Stomach (tissue), 9 donors: ENCODE measurements around the gene COL8A2. TPM values are rescaled to one million over a fixed set of nuclear protein-coding genes. Genes with fewer than 3 reads are reported as not detected.

Experiments
- DNase-seq, 2 donors: peaks; one replicate each; pipeline versions ENCODE4 v3.0.0 to v3.0.0-alpha.2; 2013 to 2019
- H3K27ac ChIP-seq, 5 donors: fragments of 200-600 bp in 4 of 5; sonication (generic) in 4 of 5; one replicate each; pipeline ENCODE4 v1.5.1; 2013 to 2019; ENCODE audit warnings: mild to moderate bottlenecking in 1 of 5, moderate library complexity in 1 of 5
- H3K27me3 ChIP-seq, 3 donors: fragments of 200-600 bp; sonication (generic); one replicate each; pipeline ENCODE4 v1.5.1; 2017 to 2019; ENCODE audit warnings: mixed run types in 1 of 3
- H3K36me3 ChIP-seq, 4 donors: fragments of 200-600 bp; sonication (generic); 1 replicate in 3 of 4; 2 replicates in 1 of 4; pipeline ENCODE4 v1.5.1; 2016 to 2019
- H3K4me1 ChIP-seq, 4 donors: fragments of 200-600 bp; sonication (generic); one replicate each; pipeline ENCODE4 v1.5.1; 2016 to 2019
- H3K4me3 ChIP-seq, 4 donors: fragments of 200-600 bp; sonication (generic) in 3 of 4; one replicate each; pipeline ENCODE4 v1.5.1; 2016 to 2019; ENCODE audit warnings: mild to moderate bottlenecking in 1 of 4
- H3K9me3 ChIP-seq, 4 donors: fragments of 200-600 bp; sonication (generic); one replicate each; pipeline ENCODE4 v1.5.1; 2016 to 2019
- CTCF ChIP-seq, 7 experiments: fragments of 450-650 bp in 4 of 7; fragments of 200-600 bp in 3 of 7; sonication (generic) in 3 of 7; IDR thresholded peaks; one replicate each; pipeline ENCODE4 v1.5.1; 2016 to 2019; ENCODE audit warnings: antibody characterized with exemption in 7 of 7, control low read depth in 2 of 7, mild to moderate bottlenecking in 1 of 7
- EP300 ChIP-seq: sonication (generic); formaldehyde crosslinking; IDR thresholded peaks from one replicate; pipeline ENCODE4 v1.6.1; 2017; ENCODE audit warnings: antibody characterized with exemption
- POLR2A ChIP-seq, 4 donors: fragments of 450-650 bp; IDR thresholded peaks; one replicate each; pipeline ENCODE4 v1.6.1; 2016; ENCODE audit warnings: antibody characterized with exemption in 4 of 4, control low read depth in 2 of 4, mild to moderate bottlenecking in 1 of 4, moderate library complexity in 1 of 4
- POLR2AphosphoS5 ChIP-seq, 3 donors: sonication (generic); formaldehyde crosslinking; IDR thresholded peaks; one replicate each; pipeline ENCODE4 v1.6.1; 2016; ENCODE audit warnings: antibody characterized with exemption in 3 of 3
- WGBS, 5 donors: extraction: QIAGEN DNeasy Blood & Tissue Kit in 3 of 5; methylation state at CpG; one replicate each; pipeline versions ENCODE4 v1.1.5 to v1.1.7; 2013 to 2018; 5-methylcytosine and 5-hydroxymethylcytosine counted together
- intact Hi-C: fragments of 100-400 bp; cut with DNase I; formaldehyde crosslinking; loops from one replicate; pipeline ENCODE4 v1.15.1; 2023; ENCODE audit warnings: low total_unique reads
- polyA plus RNA-seq, 3 donors: library from polyadenylated mRNA; stranded (reverse); fragments of 200-250 nt; gene quantifications; one replicate each; pipeline ENCODE4 v1.2.3, GENCODE V29; 2013
- total RNA-seq, 5 donors: library from RNA; depleted of rRNA; stranded (reverse); fragments of >200 nt; gene quantifications; one replicate each; pipeline versions ENCODE4 v1.1.0 to v1.2.3, GENCODE V29; 2014 to 2016
- donor health status: healthy with polysubstance abuse.
- donor health status: Bipolar disorder and iron deficiency.
- donor health status: healthy.

Gene COL8A2
- total and polyA plus RNA-seq, 8 donors, result 0.92 to 19.2 (median 4.3) TPM

GRCh38 chr1:36083219-36083618, 41.8 kb downstream of the COL8A2 start:
- 86 to 92% (median 87%) methylated on average over 13 of the region's 13 CpGs for WGBS, 5 donors
- Histone ChIP-seq H3K27me3 (peaks cover 0 to 33% (median 6%) of the 10 kb centered on the region in 3 donors), H3K4me1 (peaks cover 14 to 23% (median 17%) of the 10 kb centered on the region in 4 donors), H3K36me3 (no peaks in the 10 kb centered on the region), H3K9me3 (no peaks in the 10 kb centered on the region), H3K27ac (no peak overlapping the region), H3K4me3 (no peak overlapping the region)
- intact Hi-C loops, result no loop called here
- TF ChIP-seq CTCF (IDR thresholded peaks at IDR 0.05), result no peak
- TF ChIP-seq POLR2A (IDR thresholded peaks at IDR 0.05), result no peak
- TF ChIP-seq POLR2AphosphoS5 (IDR thresholded peaks at IDR 0.05), result no peak
- no peak for TF ChIP-seq EP300
- DNase-seq, result no peak

GRCh38 chr1:36081926-36082485, 43.0 kb downstream of the COL8A2 start:
- intact Hi-C loops, result no loop called here
- WGBS, 5 donors, result 63 to 73% (median 71%) methylated on average over 3 of the region's 3 CpGs
- H3K27ac ChIP-seq, result no peak overlapping the region
- no peaks in the 10 kb centered on the region for H3K36me3 ChIP-seq
- TF ChIP-seq CTCF (IDR thresholded peaks at IDR 0.05), result no peak
- TF ChIP-seq POLR2A (IDR thresholded peaks at IDR 0.05), result no peak
- no peak for TF ChIP-seq POLR2AphosphoS5 (IDR thresholded peaks at IDR 0.05)
- TF ChIP-seq EP300, result no peak
- no peak overlapping the region for H3K4me3 ChIP-seq
- peaks cover 0 to 33% (median 6%) of the 10 kb centered on the region in 3 donors for H3K27me3 ChIP-seq
- no peaks in the 10 kb centered on the region for H3K9me3 ChIP-seq
- DNase-seq, result no peak
- peaks cover 12 to 17% (median 13%) of the 10 kb centered on the region in 4 donors for H3K4me1 ChIP-seq

- no peaks in the 10 kb centered on the region for H3K36me3 ChIP-seq
- H3K4me1 ChIP-seq, result peaks cover 12 to 17% (median 13%) of the 10 kb centered on the region in 4 donors
- peaks cover 0 to 27% (median 6%) of the 10 kb centered on the region in 3 donors for H3K27me3 ChIP-seq
- intact Hi-C loops, result no loop called here
- WGBS, 5 donors, result 83 to 91% (median 86%) methylated on average over 6 of the region's 6 CpGs
- H3K9me3 ChIP-seq, result no peaks in the 10 kb centered on the region
- H3K27ac ChIP-seq, result no peak overlapping the region
- DNase-seq, result no peak
- no peak for TF ChIP-seq EP300
- no peak for TF ChIP-seq POLR2A (IDR thresholded peaks at IDR 0.05)
- TF ChIP-seq CTCF (IDR thresholded peaks at IDR 0.05), result no peak
- TF ChIP-seq POLR2AphosphoS5 (IDR thresholded peaks at IDR 0.05), result no peak
- H3K4me3 ChIP-seq, result no peak overlapping the region
Observed at GRCh38 chr1:36080801-36081200, 44.2 kb downstream of the COL8A2 start.

- 69 to 83% (median 72%) methylated on average over 3 of the region's 3 CpGs for WGBS, 5 donors
- intact Hi-C loops, result no loop called here
- Histone ChIP-seq H3K36me3 (no peaks in the 10 kb centered on the region), H3K27me3 (peaks cover 0 to 24% (median 6%) of the 10 kb centered on the region in 3 donors), H3K9me3 (no peaks in the 10 kb centered on the region), H3K27ac (no peak overlapping the region), H3K4me3 (no peak overlapping the region), H3K4me1 (peaks cover 12 to 17% (median 13%) of the 10 kb centered on the region in 4 donors)
- no peak for TF ChIP-seq POLR2A (IDR thresholded peaks at IDR 0.05)
- no peak for TF ChIP-seq CTCF (IDR thresholded peaks at IDR 0.05)
- TF ChIP-seq POLR2AphosphoS5 (IDR thresholded peaks at IDR 0.05), result no peak
- TF ChIP-seq EP300, result no peak
- DNase-seq, result no peak
Observed at GRCh38 chr1:36080236-36080635, 44.8 kb downstream of the COL8A2 start.
